ENCODE data around the gene FHOD3.

FHOD3 gene

DNA sequence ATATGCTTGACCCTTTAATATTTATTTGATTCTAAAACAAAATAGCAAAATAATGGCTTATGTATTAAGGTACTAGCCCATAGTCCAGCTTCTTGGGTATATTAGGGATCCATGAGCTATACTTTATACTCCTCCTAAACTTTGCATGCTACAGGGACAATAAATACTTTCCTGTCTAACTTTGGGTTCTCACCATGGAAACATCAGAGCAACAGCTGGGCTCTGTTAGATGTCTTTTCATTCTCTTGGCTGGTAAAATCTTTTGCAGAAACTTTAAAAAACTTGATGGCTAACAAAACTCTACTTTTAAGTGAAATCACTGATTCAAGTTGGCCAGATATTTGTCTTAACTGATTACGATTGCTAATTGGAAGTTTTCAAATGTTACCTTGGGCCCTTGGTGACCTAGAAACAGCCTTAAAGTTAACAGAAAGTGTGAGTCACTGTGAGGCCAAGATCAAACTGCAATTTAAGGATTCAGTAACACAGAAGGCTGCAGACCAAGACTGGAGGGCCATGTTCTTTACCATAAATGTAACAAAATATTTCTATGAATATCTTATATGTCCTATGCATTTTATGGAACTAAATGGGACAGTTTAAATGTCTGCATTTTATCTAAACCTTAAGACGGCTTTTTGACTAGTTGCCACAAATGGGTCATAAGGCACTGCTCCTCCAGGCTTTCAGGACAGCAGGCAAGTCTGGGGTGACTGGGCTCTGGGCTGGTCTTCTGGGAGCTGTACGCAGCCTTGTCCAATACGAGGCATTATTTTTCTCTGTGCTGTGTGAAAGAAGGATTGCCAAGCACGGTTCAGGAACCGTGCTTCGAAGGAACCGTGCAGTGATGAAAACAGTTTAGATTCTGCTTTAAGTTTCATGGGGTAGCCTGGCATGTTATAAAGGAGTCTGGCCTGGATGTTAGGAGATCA, 342.8 kb downstream of the FHOD3 start:
- DNase-seq = no peak

GRCh38 chr18:36643061-36643460, 345.5 kb downstream of the FHOD3 start:
- DNase-seq = no peak

GRCh38 chr18:36648803-36649202, 351.3 kb downstream of the FHOD3 start:
- DNase-seq = no peak

- no peak for DNase-seq
Measured at GRCh38 chr18:36649205-36649604, 351.7 kb downstream of the FHOD3 start.

DNA sequence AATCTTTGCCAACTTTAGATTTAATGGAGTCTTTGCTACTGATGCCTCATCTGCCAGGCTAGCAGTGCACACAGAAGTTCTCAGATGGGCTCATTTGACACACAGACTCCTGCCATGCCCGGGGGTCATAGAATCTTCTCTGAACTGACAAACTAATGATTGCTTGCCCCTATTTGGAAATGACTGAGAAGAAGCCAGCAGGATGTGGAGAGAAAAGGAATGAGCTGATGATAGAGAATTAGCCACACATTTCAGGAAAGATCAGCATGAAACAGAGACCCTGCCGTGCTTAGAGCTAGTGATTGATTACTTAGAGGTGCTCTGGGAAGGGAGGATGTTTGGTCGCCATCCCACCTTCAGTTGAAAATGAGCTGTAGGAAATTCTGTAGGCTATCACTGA, 352.8 kb downstream of the FHOD3 start:
- DNase-seq = no peak

- DNase-seq = no peak
Measured at GRCh38 chr18:36650906-36651305, 353.4 kb downstream of the FHOD3 start.

- no peak for DNase-seq
Measured at GRCh38 chr18:36652503-36652902, 355.0 kb downstream of the FHOD3 start.

- no peak for DNase-seq
Measured at GRCh38 chr18:36653141-36653869, 355.8 kb downstream of the FHOD3 start.

- DNase-seq = no peak
Measured at GRCh38 chr18:36653870-36654269, 356.4 kb downstream of the FHOD3 start.

GRCh38 chr18:36655074-36655473, 357.6 kb downstream of the FHOD3 start:
- DNase-seq = no peak

DNA sequence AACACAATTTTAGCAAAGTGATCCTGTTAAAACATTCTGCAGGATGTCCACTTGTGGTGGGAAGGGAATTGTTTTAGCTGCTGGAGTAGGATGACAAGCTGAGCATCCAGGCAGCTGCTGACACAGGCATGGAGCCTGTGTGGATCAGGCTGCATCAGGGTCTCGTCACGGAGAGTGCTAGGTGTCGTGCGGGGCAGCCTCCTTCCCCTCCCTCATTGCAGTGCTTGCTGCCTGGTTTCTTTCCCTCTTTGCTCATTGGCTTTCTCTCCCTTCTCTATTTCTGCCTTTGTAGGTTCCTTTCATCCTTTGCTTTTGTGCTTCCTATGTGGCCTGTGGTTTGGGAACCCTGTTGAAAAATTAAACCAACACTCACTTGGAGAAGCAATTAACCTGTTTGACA, 358.4 kb downstream of the FHOD3 start:
- no peak for DNase-seq

DNA sequence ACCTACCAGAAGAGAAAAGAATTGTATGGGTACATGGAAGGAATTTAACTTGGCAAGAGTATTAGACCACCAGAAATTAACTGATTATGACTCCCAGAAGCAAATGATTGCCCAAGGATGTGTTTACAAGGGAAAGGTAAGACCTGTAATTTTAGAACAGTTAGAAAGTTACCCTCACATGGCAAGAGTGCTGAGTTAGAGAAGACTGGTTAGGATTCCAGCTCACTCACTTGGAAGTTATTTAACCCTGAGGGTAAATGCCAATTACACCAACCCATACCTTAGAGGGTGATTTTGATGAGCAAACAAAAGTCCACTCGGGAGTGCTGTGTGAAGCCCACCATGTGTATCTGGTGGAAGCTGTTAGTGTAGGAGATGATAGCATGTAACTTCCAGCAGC, 361.1 kb downstream of the FHOD3 start:
- DNase-seq = no peak

GRCh38 chr18:36660311-36660710, 362.8 kb downstream of the FHOD3 start:
- DNase-seq = no peak

GRCh38 chr18:36661999-36662398, 364.5 kb downstream of the FHOD3 start:
- DNase-seq = no peak

GRCh38 chr18:36663312-36663711, 365.8 kb downstream of the FHOD3 start:
- no peak for DNase-seq

DNA sequence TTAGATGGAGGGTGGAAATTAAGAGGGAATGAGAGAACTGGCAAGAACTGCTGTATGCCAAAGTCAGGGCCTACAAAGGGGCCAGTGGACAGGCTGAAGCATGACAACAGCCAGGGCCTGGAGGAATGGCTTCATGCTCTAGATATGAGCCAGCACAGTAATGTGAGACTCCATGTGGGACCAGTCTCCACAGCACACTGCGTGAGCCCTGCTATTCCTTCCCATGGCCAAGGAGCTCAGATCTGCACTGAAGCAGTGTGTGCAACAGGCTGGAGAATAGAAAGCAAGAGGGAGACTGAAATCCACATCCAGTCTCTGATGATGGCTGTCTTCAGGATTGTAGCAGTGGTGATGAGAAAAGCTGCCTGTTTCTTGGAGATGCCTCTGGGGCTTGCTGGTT, 368.4 kb downstream of the FHOD3 start:
- no peak for DNase-seq

DNA sequence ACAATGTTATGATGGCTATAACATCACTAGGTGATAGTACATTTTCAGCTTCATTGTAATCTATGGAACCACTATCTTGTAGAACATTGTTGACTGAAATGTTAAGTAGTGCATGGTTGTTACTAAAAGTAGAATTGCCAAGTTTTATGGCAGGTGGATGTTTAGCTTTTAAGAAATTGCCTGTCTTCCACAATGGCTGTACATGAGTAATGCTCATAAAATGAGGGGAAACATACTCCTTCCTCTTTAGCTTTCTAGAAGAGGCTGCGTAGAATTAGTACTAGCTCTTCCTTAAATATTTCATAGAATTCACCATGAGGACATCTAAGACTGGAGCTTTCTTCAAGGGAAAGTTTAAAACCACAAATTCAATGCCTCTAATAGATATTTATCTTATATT, 370.3 kb downstream of the FHOD3 start:
- DNase-seq = no peak

GRCh38 chr18:36668349-36668748, 370.8 kb downstream of the FHOD3 start:
- DNase-seq = no peak

- DNase-seq = no peak
Measured at GRCh38 chr18:36672437-36673344, 375.2 kb downstream of the FHOD3 start.

GRCh38 chr18:36673452-36673851, 375.9 kb downstream of the FHOD3 start:
- DNase-seq = no peak

DNA sequence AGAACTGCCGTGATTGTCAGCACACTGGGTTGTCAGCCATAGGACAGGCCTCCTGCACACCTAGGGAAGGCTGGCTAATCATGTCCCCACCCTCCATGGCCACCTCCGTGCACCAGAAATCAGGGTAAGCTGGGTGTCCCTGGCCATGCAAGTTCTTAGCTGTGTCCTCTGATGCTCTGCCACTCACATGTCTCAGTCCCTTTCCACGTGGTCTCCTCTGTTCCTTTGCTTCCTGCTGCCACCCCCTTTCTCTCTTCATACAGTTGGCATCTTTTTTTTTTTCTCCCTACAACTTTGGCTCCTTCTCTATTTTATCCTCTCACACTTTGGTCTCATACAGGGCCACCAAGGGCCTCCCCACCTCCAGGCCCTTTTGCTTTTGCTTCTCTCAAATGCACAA, 377.6 kb downstream of the FHOD3 start:
- DNase-seq = no peak

DNA sequence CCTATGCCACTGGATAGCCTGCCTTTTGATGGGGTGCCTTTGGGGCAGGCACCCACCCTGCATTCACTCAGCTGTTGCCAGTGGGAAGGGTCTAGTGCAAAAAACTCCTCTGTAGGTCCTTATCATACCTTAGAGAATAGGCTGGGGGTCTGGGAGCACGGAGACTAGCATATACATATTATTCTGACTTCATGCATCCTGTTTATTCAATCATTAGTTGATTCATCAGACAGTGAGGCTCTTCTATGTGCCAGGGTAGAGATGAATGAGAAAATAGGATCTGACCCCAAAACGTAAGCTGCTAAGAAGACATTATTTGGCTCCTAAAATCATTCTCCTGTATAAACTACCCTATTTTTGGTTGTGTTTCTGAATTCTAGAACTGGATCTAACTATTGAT, 378.0 kb downstream of the FHOD3 start:
- no peak for DNase-seq

- no peak for DNase-seq
Measured at GRCh38 chr18:36676629-36677028, 379.1 kb downstream of the FHOD3 start.
